GM19467 (cell line): ENCODE measurements around the gene B3GALT6.

Source experiments
- ATAC-seq: cut with Tn5 transposase; IDR thresholded peaks from one replicate; pipeline ENCODE4 v1.9.1; 2021; ENCODE audit warnings: mild to moderate bottlenecking, moderate library complexity; ENCODE audit not compliant: unreplicated experiment

B3GALT6 gene

GRCh38 chr1:1281533-1282321 lies 49.7 kb downstream of the B3GALT6 start:
- ATAC-seq: no peak

DNA sequence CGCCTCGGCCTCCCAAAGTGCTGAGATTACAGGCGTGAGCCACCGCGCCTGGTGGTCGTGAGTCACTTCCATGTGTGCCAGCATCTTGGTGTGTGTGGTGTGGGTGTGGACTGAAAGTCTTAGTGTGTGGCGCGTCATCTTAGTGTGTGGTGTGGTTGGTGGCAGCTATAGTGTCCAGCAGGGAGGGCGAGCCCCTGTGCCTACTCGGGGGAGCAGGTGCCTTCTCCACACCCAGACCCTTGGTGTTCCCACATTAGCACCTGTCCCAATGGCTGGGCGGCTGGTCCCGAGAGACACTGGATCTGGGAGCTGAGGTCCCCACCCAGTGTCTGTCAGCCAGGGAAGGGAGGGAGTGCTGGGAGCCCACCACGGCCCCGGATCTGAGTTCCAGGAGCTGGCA lies 51.0 kb downstream of the B3GALT6 start:
- no peak for ATAC-seq

GRCh38 chr1:1283821-1284220 lies 51.8 kb downstream of the B3GALT6 start:
- ATAC-seq: no peak
